ENCODE measurements around the gene GPR68.
A peak's percentile ranks its signal among the peaks of the same experiment; 100 is the strongest.

Gene GPR68, protein sequence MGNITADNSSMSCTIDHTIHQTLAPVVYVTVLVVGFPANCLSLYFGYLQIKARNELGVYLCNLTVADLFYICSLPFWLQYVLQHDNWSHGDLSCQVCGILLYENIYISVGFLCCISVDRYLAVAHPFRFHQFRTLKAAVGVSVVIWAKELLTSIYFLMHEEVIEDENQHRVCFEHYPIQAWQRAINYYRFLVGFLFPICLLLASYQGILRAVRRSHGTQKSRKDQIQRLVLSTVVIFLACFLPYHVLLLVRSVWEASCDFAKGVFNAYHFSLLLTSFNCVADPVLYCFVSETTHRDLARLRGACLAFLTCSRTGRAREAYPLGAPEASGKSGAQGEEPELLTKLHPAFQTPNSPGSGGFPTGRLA

DNA sequence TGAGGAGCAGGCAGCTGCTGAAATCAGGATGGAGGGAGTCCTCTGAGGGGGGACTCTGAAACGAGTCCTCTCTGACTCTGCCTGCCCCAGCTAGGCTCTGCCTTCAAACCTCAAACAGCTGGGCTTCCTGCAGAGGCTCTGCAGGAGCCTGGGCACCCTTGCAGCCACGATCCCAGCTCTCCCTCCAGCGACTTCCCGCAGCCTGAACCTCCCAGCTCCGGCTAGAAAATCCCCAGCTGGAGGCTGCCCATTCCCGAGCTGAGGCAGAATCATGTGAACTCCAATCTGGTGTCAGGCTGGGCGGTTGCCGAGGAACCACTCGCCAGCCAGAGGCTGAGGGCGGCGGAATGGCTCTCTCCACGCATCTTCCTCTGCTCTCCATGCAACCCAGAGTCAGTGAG lies at the start of gene GPR68:
TSS of gene GPR68 (minus strand) at position 204 of the 401 bp plus-strand sequence. CDS start 9,654 bp downstream, outside the sequence.
- DNase-seq (ENCODE audit: low spot score): no peak

DNA sequence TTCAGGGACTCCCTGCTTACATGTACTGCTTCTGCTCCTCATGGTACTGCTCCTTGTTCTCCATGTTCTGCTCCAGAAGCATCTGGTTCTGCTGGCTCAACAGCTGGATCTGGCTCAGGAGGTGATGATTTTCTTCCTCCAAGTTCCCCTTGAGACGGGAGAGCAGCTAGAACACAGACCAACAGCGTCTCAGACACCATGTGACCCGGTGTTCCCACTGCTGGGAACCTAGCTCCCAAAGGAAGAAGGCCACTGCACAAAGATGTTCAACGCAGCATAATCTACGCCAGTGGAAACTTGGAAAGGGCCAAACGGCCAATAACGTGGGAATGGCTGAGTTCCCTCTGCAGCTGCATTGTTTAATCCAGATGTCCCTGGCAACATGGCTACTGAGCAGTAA lies 49.6 kb upstream of the GPR68 start:
- no peak for DNase-seq (ENCODE audit: low spot score)

DNA sequence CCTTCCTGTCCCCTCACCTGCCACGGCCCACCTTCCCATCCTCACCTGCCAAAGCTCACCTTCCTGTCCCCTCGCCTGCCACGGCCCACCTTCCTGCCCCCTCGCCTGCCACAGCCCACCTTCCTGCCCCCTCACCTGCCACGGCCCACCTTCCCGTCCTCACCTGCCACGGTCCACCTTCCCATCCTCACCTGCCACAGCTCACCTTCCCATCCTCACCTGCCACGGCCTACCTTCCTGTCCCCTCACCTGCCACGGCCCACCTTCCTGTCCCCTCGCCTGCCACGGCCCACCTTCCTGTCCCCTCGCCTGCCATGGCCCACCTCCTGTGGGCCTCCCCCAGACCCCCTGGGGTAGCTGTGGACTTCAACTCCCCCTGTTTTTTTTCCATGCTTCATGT lies 48.8 kb upstream of the GPR68 start:
- DNase-seq (ENCODE audit: low spot score): no peak

DNA sequence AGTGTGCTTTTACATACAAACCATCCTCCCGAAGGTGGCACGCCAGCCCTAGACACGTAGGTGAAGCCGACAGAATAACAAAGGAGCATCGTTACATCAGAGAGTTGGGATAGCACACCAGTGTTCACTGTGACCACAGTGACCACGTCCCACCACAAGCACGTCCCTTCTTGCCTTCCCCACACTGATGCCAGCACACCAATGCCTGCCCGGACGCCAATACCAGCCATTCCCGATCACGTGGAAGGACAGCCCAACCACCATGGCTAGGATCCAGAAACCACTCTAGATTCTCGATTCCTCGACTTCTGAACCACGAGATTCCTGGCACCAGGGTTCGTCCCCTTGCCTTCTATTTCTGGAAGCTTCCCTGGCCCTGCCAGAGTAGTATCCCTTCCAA lies 48.0 kb upstream of the GPR68 start:
- DNase-seq (ENCODE audit: low spot score): no peak

DNA sequence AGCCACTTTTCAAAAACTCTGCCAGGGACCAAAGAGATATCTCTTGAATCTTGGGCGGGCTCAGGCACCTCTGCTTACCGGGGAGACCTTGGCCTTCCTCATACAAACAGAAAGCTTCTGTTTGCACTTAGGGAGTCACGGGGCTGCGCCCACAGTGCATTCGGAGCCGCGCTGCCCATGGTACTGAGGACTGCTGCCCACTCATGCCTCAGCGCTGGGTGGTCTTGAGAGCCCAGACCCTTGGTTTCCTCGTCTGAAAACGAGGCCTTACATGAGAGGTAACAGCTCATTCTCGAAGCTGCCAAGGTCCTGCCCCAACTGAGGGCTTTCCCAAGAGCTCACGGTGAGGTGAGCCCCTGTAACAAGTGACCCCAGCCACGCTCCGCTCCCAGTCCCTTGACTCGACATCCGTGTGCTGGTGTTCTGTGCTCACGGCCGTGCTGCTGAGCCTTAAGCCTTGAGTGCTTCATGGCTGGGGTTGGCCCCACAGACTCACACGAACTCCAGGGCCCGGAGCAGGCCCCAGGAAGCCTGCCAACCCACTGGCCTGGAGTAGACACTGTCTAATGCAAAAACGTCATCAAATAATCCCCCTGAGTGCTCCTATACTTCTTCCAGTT lies 47.4 kb upstream of the GPR68 start:
- no peak for DNase-seq (ENCODE audit: low spot score)

DNA sequence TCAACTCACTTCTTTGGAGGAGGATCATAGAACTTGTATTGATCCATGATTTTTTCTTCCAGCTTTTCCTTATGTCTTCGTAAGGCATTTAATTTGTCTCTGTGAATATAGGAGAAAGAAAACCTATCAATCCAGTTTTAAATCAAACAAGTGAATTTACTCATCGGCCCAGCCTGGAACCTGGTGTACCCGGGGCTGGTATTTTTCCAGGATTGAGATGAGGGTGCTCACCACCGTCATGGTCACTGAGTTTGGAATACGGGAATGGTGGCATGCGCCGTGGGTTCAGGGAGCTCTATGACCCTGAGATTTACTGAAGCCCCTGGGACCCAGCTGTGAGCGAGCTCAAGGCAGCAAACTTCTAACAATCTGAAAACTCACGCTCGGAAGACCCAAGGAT lies 46.5 kb upstream of the GPR68 start:
- DNase-seq (ENCODE audit: low spot score): no peak

DNA sequence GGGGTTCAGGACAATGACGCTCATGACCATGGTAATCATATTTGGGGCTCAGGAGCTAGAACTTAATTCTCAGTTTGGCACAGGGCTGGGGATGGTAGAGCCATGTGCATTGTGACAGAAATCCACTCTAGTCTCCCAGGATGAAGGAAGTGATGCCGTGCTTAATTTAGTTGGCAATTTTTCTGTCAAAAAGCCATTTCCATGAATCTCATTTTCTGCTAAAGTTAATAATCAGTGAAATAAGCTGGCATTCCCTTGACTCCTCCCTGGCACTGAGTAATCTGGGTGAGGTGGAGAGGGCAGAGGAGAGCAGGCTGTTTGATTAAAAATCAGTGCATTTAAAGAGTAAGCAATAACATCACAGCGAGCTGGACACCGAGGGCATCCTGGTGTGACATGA lies 45.0 kb upstream of the GPR68 start:
- DNase-seq (ENCODE audit: low spot score): no peak

DNA sequence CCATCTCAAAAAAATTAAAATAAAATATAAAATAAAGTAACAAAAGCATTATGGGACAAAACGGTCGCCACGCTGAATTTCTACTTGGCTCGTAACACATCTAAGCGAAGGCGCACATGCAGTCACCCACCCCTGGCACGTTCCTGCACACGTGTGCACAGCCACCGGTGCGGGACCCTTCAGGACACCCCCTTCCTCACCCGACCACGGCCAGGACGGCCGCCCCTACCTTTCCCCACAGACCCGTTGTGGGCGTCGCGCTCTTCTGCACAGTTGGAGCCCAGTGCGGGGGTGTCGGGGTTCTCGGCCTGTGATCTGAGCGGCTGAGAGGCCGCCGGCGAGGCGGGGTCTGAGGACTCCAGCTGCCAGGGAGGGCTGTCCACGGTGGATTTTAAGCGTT lies 44.4 kb upstream of the GPR68 start:
- DNase-seq (ENCODE audit: low spot score): no peak

DNA sequence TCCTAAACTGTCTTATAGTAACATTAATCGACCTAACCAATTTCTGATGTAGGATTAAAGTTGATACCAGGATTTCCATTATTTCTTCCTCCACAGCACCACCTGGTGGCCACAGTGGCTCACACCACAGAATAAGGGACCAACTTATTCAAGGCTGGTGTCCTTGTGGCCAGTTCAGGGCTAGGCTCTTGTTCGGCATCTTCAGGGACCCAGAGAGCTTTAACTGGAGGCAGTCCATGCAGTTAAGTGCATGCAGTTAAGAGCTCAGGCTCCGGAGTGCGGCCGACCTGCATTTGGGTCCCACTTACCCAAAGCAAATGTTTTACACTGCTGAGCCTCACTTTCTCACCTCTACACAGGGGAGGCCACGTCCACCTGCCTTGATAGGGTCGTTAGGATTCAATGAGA lies 42.0 kb upstream of the GPR68 start:
- peak; percentile 88 for DNase-seq (ENCODE audit: low spot score)

DNA sequence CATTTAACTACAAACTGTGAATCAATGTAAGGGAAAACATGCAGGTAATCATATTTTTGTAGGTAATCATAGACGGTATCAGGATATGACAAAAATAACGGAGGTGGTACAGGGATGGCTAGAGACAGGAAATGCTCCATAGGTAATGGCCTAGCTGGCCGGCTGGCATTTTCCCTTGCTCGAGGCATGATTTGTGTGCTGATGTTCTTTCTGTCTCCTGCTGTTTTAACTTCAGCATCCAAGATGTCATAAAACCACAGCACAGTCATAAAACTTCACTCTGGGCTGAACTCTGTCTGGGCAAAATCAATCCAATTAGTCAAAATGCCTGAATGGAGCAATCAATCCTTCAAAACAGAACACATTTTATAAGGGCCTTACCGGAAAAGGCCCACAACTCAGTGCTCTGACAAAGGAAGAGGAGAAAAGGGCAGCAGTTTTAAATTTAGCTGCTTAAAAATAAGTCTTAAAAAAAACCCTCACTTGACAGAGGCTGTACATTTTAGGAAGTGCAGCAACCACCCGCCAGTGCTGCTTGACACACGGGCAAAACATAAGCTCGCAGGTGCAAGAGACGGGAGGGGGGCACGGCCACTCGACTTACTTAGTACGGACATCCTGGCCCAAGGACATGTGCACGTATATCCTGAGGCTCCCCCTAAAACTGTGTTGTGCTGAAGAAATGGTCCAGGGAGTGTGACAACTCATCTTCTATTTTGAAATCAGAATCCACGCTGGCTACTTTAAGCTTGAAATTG lies 40.5 kb upstream of the GPR68 start:
- no peak for DNase-seq (ENCODE audit: low spot score)

DNA sequence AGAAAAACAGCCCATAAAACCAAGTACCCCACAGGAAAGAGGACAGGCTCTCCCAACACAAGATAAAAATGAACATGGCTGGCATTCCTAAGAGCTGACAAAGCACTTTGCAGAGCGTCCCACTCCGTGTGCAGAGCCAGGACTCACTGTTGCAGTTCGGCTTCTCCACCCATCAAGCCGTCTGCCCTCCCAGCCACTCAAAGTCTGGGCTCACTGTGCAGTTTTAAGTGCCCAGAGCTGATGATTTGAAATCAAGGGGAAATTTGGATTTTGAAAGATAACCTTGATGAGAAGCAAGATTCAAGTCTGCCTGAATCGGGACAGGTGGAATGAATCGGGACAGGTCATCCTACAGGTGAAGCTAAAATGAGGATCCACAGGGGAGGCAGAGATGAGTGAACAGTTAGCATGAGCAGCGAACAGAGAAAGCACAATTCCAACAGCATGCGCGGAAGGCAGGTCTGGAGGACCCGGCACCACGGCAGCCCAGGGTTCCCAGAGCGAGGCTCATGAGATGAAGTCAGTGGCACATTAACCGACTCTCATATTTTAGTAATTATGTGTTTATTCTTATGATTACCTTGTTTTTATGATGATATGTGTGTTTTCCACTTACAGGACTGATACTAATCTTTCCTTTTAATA lies 39.8 kb upstream of the GPR68 start:
- no peak for DNase-seq (ENCODE audit: low spot score)

DNA sequence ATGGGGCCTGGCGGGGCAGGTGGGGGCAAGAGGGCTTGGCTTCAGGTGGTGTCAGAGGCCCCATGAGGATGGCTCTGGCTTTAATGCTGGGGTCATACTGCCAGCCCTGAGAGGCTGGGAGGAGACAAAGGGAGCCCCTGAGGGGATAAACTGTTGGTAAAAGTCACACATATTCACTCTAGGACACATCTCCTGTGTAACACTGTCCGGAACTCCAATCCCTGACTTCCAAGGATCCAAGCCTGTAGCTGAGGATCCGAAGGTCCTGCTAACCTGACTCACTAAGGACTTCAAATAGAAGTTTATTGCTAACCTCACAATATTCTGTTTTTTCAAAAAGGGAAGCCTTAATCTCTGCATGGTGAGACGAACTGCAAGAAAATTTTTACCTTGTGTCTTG lies 39.2 kb upstream of the GPR68 start:
- DNase-seq (ENCODE audit: low spot score): no peak

DNA sequence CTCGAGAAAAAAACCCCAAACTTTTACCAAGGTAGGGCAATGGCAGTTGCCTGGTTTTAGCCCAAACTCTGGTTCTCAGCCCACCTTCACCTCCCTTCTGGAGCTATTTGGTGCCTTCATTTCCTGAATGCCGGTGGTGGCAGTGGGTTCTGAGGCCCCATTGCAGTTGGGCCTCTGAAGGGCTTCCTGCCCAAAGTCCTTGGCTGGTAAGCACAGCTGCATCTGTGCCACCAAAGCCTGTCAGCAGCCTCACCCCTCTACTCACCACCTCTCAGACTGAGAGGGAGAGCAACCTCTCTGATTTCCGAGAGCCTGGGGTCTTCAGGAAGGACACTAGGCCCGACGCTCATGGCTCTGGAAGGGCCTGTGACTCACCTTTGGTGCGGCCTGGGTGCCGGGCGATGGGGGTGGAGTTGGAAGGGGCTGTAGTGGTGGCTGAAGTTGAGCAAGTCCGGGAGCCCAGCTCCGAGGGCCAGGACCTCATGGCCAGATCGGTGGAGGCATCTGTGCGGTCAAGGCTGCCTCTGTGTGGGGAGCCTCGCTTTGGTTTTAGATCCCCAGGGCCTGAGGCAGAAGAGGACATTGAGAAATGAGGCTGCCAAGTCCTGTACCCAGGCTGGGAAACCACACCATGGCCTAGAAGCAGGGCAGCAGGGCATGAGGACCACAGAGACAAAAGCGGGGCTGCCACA lies 38.6 kb upstream of the GPR68 start:
- no peak for DNase-seq (ENCODE audit: low spot score)

DNA sequence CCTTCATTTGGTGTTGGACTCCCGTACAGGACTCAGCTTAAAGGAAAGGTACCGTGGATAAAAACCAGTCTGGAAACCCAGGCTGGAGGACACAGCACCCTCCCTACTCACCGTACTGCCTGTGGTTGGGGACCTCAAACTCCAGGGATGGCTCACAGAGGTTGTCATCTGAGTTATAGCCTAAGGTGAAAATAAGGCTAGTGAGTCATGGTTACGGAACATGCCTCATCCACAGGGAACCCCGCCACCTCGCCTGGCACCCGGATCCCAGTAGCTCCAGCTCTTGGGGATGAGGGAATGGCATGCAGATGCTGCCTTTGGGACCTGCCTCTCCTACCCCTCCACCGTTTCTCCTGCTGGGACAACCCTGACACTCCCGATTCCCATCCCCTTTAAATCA lies 36.8 kb upstream of the GPR68 start:
- DNase-seq (ENCODE audit: low spot score): no peak

DNA sequence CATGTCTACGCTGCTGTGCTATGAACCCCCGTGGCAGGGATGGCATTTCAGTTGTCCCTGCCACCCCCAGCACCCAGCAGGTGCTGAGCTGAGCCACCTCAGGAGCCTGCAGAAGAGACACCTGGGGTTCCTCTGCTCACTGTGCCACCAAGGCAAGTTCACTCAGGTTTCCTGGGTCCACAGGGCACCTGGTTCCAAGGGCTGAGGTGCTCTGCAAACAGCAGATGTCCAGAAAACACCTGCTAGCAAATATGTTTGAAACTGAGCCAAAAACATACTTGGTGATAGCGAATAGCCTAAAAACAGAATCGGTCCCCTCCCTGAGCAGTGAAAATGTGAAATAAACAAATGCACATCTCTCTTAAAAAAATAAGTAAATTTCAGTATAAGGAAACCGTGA lies 35.6 kb upstream of the GPR68 start:
- DNase-seq (ENCODE audit: low spot score): no peak

DNA sequence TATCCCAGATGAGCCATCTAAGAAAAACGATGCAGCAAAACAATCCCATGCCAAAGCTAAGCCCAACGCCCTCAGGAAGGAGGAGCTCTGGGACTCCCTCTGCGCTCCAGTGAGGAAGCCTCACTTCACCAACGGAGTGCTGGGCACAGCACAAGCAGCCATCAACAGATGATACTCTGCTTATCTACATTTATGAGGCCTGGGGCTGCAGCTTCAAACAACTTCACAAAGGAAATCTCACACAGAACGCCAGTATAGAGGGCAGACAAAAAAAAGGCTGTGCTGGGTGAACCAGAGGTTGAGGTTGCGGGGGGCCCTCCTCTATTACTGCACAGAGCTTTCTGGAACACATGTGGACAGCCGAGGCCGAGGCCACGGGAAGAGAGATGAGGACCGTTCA lies 34.9 kb upstream of the GPR68 start:
- no peak for DNase-seq (ENCODE audit: low spot score)

DNA sequence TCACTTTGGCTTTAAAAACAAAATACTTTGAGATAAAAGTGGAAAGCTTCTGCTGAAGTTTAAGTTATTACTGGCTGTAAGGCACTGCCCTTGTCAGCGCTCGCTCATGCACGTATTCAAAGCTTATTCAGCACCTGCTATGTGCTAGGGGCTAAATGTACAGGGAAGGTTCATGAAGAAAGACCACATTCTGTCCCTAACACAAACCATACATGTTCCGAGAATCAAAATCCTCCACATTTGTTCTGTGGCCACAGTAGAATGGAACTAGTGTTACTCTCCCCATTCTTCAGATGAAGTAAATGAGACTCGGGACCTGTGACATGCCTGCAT lies 33.8 kb upstream of the GPR68 start:
- DNase-seq (ENCODE audit: low spot score): no peak

DNA sequence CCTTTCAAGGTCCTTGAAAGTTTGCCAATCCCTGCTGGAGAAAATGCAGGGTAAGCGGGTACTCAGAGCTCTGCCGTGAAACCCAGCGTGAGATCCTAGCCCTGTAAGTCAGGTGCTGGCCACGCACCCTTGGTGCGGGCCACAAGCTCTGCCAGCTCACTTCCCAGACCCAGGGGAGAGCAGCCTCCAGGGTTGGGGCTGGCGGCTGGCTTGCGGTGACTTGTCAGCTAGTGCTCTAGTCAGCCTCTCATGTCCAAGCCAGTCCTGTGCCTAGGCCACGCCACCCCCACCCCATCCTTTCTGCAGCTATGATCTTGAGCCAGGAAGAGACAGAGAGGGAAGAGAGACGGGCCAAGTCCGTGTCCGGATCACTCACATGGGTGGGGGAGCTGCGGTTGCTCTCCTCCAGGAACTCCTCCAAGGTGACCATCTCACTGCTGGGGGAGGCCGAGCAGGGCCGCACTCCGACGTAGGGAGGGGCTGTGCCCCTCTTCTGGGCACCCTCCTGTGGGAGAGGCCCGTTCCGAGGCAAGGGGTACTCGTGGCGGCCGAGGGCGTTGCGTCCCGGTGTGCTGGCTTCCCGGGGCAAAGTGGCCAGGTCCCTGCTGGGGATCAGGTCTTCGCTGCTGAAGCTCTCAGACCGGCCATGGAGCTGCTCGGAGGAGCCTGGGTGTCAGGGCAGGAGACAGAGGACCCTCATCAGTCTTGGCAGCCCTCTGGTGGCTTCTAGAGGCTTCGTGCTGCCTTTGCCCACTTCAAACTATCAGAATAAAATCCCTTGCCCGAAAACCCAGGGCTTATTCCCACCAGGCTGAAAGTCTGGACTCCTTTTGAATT lies 33.3 kb upstream of the GPR68 start:
- DNase-seq (ENCODE audit: low spot score): no peak

DNA sequence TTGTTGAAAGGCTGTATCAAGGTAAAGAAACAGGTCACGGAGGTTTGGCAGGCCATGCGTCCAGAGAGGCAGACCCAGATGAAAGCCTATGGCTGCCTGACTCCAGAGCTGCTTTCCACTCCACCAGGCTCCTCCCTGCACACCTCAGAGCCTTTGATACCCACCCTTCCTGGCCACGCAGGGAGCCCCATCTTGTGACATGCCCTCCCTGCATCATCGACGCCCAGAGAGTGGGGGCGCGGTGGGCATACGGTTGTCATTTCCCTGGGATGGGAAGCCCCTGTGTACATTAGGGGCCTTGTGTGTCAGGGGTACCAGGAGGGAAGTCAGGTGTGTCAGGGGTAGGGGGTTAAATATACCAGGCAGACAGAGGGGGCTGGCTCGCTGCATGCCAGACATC lies 30.3 kb upstream of the GPR68 start:
- DNase-seq (ENCODE audit: low spot score): no peak

DNA sequence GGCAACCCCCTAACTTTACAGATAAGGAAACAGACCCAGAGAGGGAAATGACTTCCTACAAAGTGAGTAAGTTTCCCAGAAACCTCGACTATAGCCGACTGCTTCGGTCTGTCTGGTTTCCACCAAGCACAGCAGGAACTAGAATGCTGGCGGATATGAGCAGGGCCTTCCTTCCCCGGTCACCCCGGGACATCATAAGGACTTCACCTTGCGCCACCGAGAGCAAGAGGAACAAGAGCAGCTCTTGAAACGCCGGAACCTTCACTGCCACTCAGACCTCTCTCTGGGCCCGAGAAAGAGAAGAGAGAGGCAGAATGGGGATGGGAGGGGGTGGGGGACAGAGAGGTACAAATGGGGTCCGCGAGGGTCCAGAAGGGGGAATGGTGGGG lies 29.4 kb upstream of the GPR68 start:
- no peak for DNase-seq (ENCODE audit: low spot score)

DNA sequence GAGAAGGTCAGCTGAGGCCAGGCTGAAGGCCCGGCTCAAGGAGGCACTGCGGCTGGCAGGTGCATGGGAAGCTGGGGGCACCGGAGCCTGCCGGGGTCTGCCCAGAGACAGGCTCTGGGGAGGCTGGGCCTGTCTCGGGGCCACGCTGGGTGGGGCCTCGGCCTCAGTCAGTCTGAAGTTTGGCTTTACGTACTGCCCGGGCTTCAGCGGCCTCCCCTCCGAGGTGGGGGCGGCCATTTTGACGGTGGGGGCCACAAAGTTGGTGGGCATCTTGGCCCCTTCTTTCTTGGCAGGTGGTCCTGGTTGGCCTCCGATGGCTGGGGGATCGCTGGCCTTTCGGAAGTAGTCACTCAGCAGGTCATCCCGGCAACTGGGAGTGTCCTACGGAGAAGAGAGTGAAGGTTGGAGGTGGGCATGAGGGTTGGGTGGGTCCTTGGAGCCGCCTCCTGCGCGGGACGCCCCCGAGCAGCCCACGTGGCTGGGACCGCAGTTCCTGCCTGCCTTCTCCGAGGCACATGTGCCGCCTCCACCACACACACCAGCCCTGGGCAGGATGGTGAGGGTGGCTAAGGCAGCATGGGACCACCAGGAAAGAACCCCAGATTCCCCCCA lies 28.9 kb upstream of the GPR68 start:
- DNase-seq (ENCODE audit: low spot score): no peak
